Spleen (tissue), 11 donors: Measurements from ENCODE around the gene CENPB. TPM values are rescaled to one million over a fixed set of nuclear protein-coding genes. Genes with fewer than 3 reads are reported as not detected.

Experiments
- DNase-seq: peaks from one replicate; pipeline ENCODE4 v3.0.0-alpha.2; 2020
- H3K27ac ChIP-seq, 8 donors: fragments of 200-600 bp; sonication (generic) in 7 of 8; 1 replicate in 4 of 8; 2 replicates in 4 of 8; pipeline versions ENCODE4 v1.5.0 to v1.8.0; 2016 to 2021; ENCODE audit warnings: inconsistent platforms in 4 of 8, mild to moderate bottlenecking in 4 of 8, moderate library complexity in 1 of 8
- H3K27me3 ChIP-seq, 7 donors: fragments of 200-600 bp; sonication (generic) in 6 of 7; replicated peaks in 1 of 7; 1 replicate in 4 of 7; 2 replicates in 3 of 7; pipeline versions ENCODE4 v1.5.0 to v1.8.0; 2016 to 2021; ENCODE audit warnings: inconsistent platforms in 3 of 7, mild to moderate bottlenecking in 1 of 7
- H3K36me3 ChIP-seq, 6 donors: fragments of 200-600 bp; sonication (generic) in 5 of 6; 1 replicate in 4 of 6; 2 replicates in 2 of 6; pipeline versions ENCODE4 v1.5.0 to v1.8.0; 2016 to 2021; ENCODE audit warnings: inconsistent platforms in 2 of 6
- H3K4me1 ChIP-seq, 6 donors: fragments of 200-600 bp; sonication (generic) in 5 of 6; 1 replicate in 3 of 6; 2 replicates in 3 of 6; pipeline versions ENCODE4 v1.5.0 to v1.8.0; 2016 to 2021; ENCODE audit warnings: inconsistent platforms in 3 of 6
- H3K4me3 ChIP-seq, 8 donors: fragments of 200-600 bp; sonication (generic) in 7 of 8; 1 replicate in 4 of 8; 2 replicates in 4 of 8; pipeline versions ENCODE4 v1.5.0 to v1.8.0; 2016 to 2021; ENCODE audit warnings: inconsistent platforms in 4 of 8, mild to moderate bottlenecking in 4 of 8, moderate library complexity in 2 of 8
- H3K9me3 ChIP-seq, 8 donors: fragments of 200-600 bp; sonication (generic) in 7 of 8; 1 replicate in 4 of 8; 2 replicates in 4 of 8; pipeline versions ENCODE4 v1.5.0 to v1.8.0; 2016 to 2021; ENCODE audit warnings: inconsistent platforms in 4 of 8
- POLR2A ChIP-seq, 3 donors: fragments of 450-650 bp; IDR thresholded peaks; one replicate each; pipeline ENCODE4 v1.5.1; 2017; ENCODE audit warnings: antibody characterized with exemption in 3 of 3, mild to moderate bottlenecking in 1 of 3
- POLR2AphosphoS5 ChIP-seq, 3 donors: sonication (generic); formaldehyde crosslinking; IDR thresholded peaks; one replicate each; pipeline ENCODE4 v1.5.1; 2017; ENCODE audit warnings: antibody characterized with exemption in 3 of 3
- WGBS, 5 donors: extraction: QIAGEN DNeasy Blood & Tissue Kit in 3 of 5; methylation state at CpG; one replicate each; pipeline versions ENCODE4 v1.1.5 to v1.1.7; 2013 to 2018; 5-methylcytosine and 5-hydroxymethylcytosine counted together
- intact Hi-C: fragments of 100-400 bp; cut with DNase I; formaldehyde crosslinking; loops from one replicate; pipeline ENCODE4 v1.15.0; 2023; ENCODE audit warnings: low total_unique reads
- polyA plus RNA-seq, 3 donors: library from polyadenylated mRNA; stranded (reverse); fragments of 200-250 nt; gene quantifications; one replicate each; pipeline ENCODE4 v1.2.1, GENCODE V29; 2013
- total RNA-seq, 7 donors: library from RNA; depleted of rRNA in 3 of 7; stranded (reverse); fragments of >200 nt in 3 of 7; fragmentation: NEBNext Ultra II Directional in 4 of 7; extraction: Animal tissue kit (Norgen Biotek cat#: 25700) in 4 of 7; gene quantifications; one replicate each; pipeline versions ENCODE4 v1.1.0 to v1.2.1, GENCODE V29; 2016 to 2021
- TF ChIP-seq, protein P1 (sequence below), 11 experiments: fragments of 200-600 bp in 7 of 11; fragments of 450-650 bp in 4 of 11; sonication (generic) in 4 of 11; IDR thresholded peaks in 8 of 11; conservative IDR thresholded peaks in 3 of 11; 1 replicate in 7 of 11; 2 replicates in 4 of 11; pipeline versions ENCODE4 v1.4.0 to v1.8.0; 2016 to 2021; ENCODE audit warnings: antibody characterized with exemption in 11 of 11, inconsistent platforms in 4 of 11, mild to moderate bottlenecking in 1 of 11
- donor health status: healthy with polysubstance abuse.
- donor health status: DM: no; HTN: no; CAD: no; lungs with moderate emphysema.
- donor health status: DM: no; HTN: no; CAD: no.
- donor health status: Bipolar disorder and iron deficiency.
- donor health status: healthy.
- donor health status: DM: no; HTN: no; CAD: no.
- donor health status: DM: yes; HTN: yes; CAD: no.

The CENPB gene
- total and polyA plus RNA-seq, 10 donors = 24.8 to 84.7 (median 55.6) TPM

DNA sequence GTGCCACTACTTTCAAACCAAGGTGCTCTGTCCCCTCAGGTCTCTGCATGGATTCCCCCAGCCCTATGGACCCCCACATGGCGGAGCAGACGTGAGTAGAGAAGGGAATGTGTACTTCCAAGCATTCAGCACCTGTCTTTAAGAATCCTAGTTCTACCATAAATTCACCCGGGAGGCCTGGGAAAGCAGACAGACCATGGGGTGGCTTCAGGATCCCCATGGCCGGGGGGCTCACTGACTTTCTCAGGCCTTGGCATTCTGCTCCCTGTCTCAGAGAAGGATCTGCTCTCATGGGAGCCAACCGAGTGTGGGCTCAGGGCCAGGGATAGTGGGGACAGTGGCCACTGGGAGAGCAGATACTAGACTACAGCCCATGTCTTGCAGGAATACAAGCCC lies 11.8 kb upstream of the CENPB start:
- H3K9me3 ChIP-seq = no peaks in the 10 kb centered on the region

DNA sequence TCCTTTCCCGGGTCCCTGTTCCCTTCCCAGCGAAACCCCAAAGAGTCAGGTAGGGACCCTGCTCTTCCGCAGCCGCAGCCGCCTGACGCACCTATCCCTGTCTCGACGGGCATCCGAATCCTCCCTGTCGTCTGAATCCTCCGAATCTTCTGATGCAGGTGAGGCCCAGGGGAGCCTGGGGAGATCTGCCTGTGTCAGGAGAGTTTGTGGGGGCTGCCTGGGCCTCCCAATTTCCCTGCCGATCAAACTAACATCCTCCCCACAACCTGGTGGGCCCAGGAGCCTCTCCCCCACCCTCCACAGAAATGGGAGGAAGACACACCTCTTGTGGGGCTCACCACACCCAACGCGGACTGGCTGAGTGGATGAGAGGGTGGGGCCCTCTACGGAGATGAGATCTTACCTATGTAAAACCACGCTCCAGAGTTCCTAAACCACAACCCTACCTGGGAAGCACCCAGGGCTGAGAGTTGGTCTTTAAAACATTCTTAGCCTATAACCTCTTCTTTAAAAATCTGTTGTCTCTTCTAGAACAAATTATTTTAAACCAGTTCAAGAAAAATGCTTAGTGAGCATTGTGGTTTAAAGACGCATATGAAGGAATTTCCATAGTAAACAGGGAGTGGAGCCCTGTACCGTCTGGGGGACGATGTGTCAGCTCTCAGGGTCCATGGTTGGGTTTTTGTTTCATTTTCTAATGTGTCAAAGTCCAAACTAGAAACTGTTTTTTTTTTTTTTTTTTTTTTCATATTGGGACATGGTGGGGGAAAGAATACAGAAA lies 11.2 kb upstream of the CENPB start:
- intact Hi-C loops = loop anchor here (10.0 kb wide), 1 partner anchor 57 kb away; no protein-coding TSS in a partner anchor
- Histone ChIP-seq H3K4me3 (peak overlapping the region in 7 of 8 donors; percentile 48 to 87 (median 63)), H3K4me1 (peaks cover 36 to 84% (median 78%) of the 10 kb centered on the region in 6 donors), H3K9me3 (no peaks in the 10 kb centered on the region), H3K27me3 (no peaks in the 10 kb centered on the region), H3K27ac (peak overlapping the region; percentile 51 to 99 (median 96)), H3K36me3 (peaks cover 0 to 45% (median 25%) of the 10 kb centered on the region in 6 donors)
- 60 to 68% (median 65%) methylated on average over 19 of the region's 19 CpGs for WGBS, 5 donors
- peak; percentile 73 for DNase-seq
- TF ChIP-seq POLR2A (IDR thresholded peaks at IDR 0.05) (no peak), POLR2AphosphoS5 (IDR thresholded peaks at IDR 0.05) (peak in 1 of 3 donors; percentile 33)

More for the DNA sequence above, 11.8 kb upstream of the CENPB start:
- intact Hi-C loops = loop anchor here (10.0 kb wide), 1 partner anchor 56 kb away; no protein-coding TSS in a partner anchor
- Histone ChIP-seq H3K4me3 (peak overlapping the region in 4 of 8 donors; percentile 59 to 87 (median 62)), H3K36me3 (peaks cover 0 to 51% (median 31%) of the 10 kb centered on the region in 6 donors), H3K27me3 (no peaks in the 10 kb centered on the region), H3K27ac (peak overlapping the region; percentile 51 to 99 (median 96)), H3K4me1 (peaks cover 36 to 90% (median 82%) of the 10 kb centered on the region in 6 donors)
- peak; percentile 62 for DNase-seq
- WGBS, 5 donors = 60 to 91% (median 84%) methylated on average over 5 of the region's 5 CpGs
- TF ChIP-seq, protein P1, sequence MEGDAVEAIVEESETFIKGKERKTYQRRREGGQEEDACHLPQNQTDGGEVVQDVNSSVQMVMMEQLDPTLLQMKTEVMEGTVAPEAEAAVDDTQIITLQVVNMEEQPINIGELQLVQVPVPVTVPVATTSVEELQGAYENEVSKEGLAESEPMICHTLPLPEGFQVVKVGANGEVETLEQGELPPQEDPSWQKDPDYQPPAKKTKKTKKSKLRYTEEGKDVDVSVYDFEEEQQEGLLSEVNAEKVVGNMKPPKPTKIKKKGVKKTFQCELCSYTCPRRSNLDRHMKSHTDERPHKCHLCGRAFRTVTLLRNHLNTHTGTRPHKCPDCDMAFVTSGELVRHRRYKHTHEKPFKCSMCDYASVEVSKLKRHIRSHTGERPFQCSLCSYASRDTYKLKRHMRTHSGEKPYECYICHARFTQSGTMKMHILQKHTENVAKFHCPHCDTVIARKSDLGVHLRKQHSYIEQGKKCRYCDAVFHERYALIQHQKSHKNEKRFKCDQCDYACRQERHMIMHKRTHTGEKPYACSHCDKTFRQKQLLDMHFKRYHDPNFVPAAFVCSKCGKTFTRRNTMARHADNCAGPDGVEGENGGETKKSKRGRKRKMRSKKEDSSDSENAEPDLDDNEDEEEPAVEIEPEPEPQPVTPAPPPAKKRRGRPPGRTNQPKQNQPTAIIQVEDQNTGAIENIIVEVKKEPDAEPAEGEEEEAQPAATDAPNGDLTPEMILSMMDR (IDR thresholded peaks at IDR 0.05 in 8 of 11, conservative IDR thresholded peaks at IDR 0.05 in 3 of 11) = no peak
- no peak for TF ChIP-seq POLR2A (IDR thresholded peaks at IDR 0.05)
- TF ChIP-seq POLR2AphosphoS5 (IDR thresholded peaks at IDR 0.05) = no peak

DNA sequence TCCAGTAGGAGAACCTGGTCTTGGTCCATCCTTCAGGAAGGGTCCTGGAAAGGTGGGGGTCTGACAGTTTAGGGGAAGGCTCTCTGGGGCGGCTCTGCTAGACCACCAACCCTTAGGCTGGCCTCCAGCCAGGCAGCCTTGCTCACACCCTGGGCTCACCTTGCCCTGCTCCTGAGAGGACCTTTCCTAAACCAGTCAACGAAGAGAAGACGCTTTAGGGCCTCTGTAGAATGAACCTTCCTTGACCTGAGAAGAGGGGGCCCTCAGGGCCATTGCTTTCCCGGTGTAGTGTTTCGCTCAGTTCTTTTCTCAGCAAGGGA lies 10.6 kb upstream of the CENPB start:
- Histone ChIP-seq H3K4me3 (peak overlapping the region; percentile 48 to 87 (median 61)), H3K27me3 (no peaks in the 10 kb centered on the region), H3K27ac (peak overlapping the region; percentile 16 to 99 (median 96)), H3K36me3 (peaks cover 0 to 40% (median 19%) of the 10 kb centered on the region in 6 donors), H3K4me1 (peaks cover 36 to 78% (median 72%) of the 10 kb centered on the region in 6 donors), H3K9me3 (no peaks in the 10 kb centered on the region)
- 74 to 100% (median 81%) methylated on average over 4 to 5 of the region's 5 CpGs for WGBS, 5 donors
- TF ChIP-seq POLR2AphosphoS5 (IDR thresholded peaks at IDR 0.05) (no peak), POLR2A (IDR thresholded peaks at IDR 0.05) (no peak)
- TF ChIP-seq, protein P1 (IDR thresholded peaks at IDR 0.05 in 8 of 11, conservative IDR thresholded peaks at IDR 0.05 in 3 of 11) = no peak
- intact Hi-C loops = loop anchor here (10.0 kb wide), 1 partner anchor 58 kb away; no protein-coding TSS in a partner anchor
- no peak for DNase-seq

DNA sequence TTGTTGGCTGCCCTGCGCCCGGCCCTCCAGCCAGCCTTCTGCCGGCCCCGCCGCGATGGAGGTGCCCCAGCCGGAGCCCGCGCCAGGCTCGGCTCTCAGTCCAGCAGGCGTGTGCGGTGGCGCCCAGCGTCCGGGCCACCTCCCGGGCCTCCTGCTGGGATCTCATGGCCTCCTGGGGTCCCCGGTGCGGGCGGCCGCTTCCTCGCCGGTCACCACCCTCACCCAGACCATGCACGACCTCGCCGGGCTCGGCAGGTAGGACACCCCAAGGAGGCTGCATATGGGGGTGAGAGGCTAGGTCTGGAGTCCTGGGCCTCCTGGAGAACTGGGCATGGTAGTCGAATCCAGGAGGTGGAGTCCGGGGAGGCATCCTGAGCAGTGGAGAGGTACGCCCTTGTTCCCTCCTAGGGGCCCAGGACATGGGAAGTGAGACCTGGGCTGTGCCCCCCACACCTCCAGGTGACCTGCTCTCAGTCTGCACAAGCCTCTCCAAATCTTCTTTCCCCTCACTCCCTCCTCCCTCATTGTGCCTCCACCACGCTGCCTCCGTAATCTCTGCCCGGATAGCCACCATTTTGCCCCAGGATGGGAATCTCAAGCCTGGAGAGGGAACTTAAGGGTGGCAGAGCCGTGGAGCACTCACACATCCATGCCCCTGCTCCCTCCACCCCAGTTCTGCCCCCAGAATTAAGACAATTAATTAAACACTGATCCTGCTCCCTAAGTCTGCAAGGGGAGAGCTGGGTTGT lies 10.1 kb upstream of the CENPB start:
- 12 to 20% (median 16%) methylated on average over 20 to 33 of the region's 33 CpGs for WGBS, 5 donors
- H3K27me3 ChIP-seq = no peaks in the 10 kb centered on the region
- DNase-seq = peak; percentile 85
- no peaks in the 10 kb centered on the region for H3K9me3 ChIP-seq
- TF ChIP-seq, protein P1 (IDR thresholded peaks at IDR 0.05 in 8 of 11, conservative IDR thresholded peaks at IDR 0.05 in 3 of 11) = no peak
- TF ChIP-seq POLR2A (IDR thresholded peaks at IDR 0.05) = no peak
- TF ChIP-seq POLR2AphosphoS5 (IDR thresholded peaks at IDR 0.05) = no peak
- intact Hi-C loops = loop anchor here (10.0 kb wide), 1 partner anchor 58 kb away; no protein-coding TSS in a partner anchor
- peaks cover 36 to 73% (median 67%) of the 10 kb centered on the region in 6 donors for H3K4me1 ChIP-seq
- H3K4me3 ChIP-seq = peak overlapping the region; percentile 48 to 87 (median 61)
- peaks cover 0 to 34% (median 14%) of the 10 kb centered on the region in 6 donors for H3K36me3 ChIP-seq
- peak overlapping the region; percentile 14 to 99 (median 97) for H3K27ac ChIP-seq
